Panc1 (cell line): ENCODE results near the gene ZFR2. TPM values are rescaled to one million over a fixed set of nuclear protein-coding genes. Genes with fewer than 3 reads are reported as not detected.

Experiments
- ATAC-seq: fragments of 200-7000 bp; cut with Tn5 transposase; 2 replicates; pipeline ENCODE4 v1.9.1; 2020; ENCODE audit warnings: mild to moderate bottlenecking, moderate library complexity
- BruUV-seq: library from RNA; stranded (reverse); fragments of 400-500 nt; replicated peaks from 2 replicates; lab custom pipeline; 2021; lab: Mats Ljungman, UMichigan
- CTCF ChIA-PET: fragments of 300-600 bp; sonication (Branson Sonifier 250); formaldehyde crosslinking; loops from one replicate; lab custom pipeline; 2022; ENCODE audit warnings: antibody characterized with exemption; lab: Charles Lee
- POLR2A ChIA-PET: fragments of 300-600 bp; sonication (Branson Sonifier 250); formaldehyde crosslinking; loops from one replicate; lab custom pipeline; 2022; ENCODE audit warnings: antibody characterized with exemption; lab: Charles Lee
- DNase-seq: peaks from one replicate; pipeline ENCODE4 v3.0.0-alpha.2; 2010; ENCODE audit warnings: low read depth, low spot score
- H3K27ac ChIP-seq: 2 replicates; pipeline ENCODE4 v1.5.1; 2011; ENCODE audit warnings: mild to moderate bottlenecking, low read length, inconsistent platforms
- H3K27me3 ChIP-seq: fragments of 200-500 bp; sonication (Bioruptor generic); 2 replicates; pipeline ENCODE4 v1.6.0; 2014; ENCODE audit warnings: low read length, inconsistent platforms; ENCODE audit not compliant: control insufficient read depth, insufficient read depth
- H3K36me3 ChIP-seq: fragments of 200-500 bp; sonication (Bioruptor generic); 2 replicates; pipeline ENCODE4 v1.5.1; 2014; ENCODE audit warnings: inconsistent platforms, mild to moderate bottlenecking, low read length, moderate library complexity; ENCODE audit not compliant: control insufficient read depth, insufficient read depth
- H3K4me1 ChIP-seq: 2 replicates; pipeline ENCODE4 v1.5.1; 2011; ENCODE audit warnings: inconsistent platforms, mild to moderate bottlenecking, low read length, moderate library complexity; ENCODE audit not compliant: control insufficient read depth, insufficient read depth
- H3K4me3 ChIP-seq, 2 experiments: 2 replicates each; pipeline ENCODE4 v1.5.1; 2011 to 2012; ENCODE audit warnings: low read depth in 2 of 2, low read length in 2 of 2, mild to moderate bottlenecking in 2 of 2, inconsistent platforms in 1 of 2, moderate library complexity in 1 of 2
- H3K9me3 ChIP-seq: fragments of 200-500 bp; sonication (Bioruptor generic); 2 replicates; pipeline ENCODE4 v1.5.1; 2014; ENCODE audit warnings: low read depth, mild to moderate bottlenecking, inconsistent platforms, low read length, moderate library complexity; ENCODE audit not compliant: control insufficient read depth, insufficient read depth
- POLR2AphosphoS5 ChIP-seq: IDR thresholded peaks from 2 replicates; pipeline ENCODE4 v1.6.1; 2012; ENCODE audit warnings: mild to moderate bottlenecking, low read depth, low read length, moderate library complexity
- REST ChIP-seq, 2 experiments: IDR thresholded peaks; 2 replicates each; pipeline ENCODE4 v1.6.1; 2011 to 2012; ENCODE audit warnings: low read depth in 2 of 2, control low read depth in 1 of 2, low read length in 1 of 2, mild to moderate bottlenecking in 1 of 2, moderate library complexity in 1 of 2; ENCODE audit not compliant: insufficient read depth in 1 of 2
- SIN3A ChIP-seq: IDR thresholded peaks from 2 replicates; pipeline ENCODE4 v1.6.1; 2012; ENCODE audit warnings: low read depth, mild to moderate bottlenecking, low read length, moderate library complexity, borderline replicate concordance; ENCODE audit not compliant: insufficient read depth
- TCF7L2 ChIP-seq: IDR thresholded peaks from 2 replicates; pipeline ENCODE4 v1.6.1; 2011; ENCODE audit warnings: mild to moderate bottlenecking, low read depth, low read length, inconsistent platforms
- in situ Hi-C: cut with HindIII; loops from 2 replicates; pipeline ENCODE4 v1.10.0; 2016; ENCODE audit warnings: low sequenced_read_pairs, low pct_unique_long_range_greater_than_20kb
- intact Hi-C: fragments of 100-400 bp; cut with micrococcal nuclease; formaldehyde crosslinking; loops from one replicate; pipeline ENCODE4 v1.10.0; 2022; ENCODE audit not compliant: unreplicated experiment
- total RNA-seq: library from RNA; stranded (reverse); gene quantifications from one replicate; pipeline ENCODE4 v1.2.1, GENCODE V29; 2021; ENCODE audit not compliant: unreplicated experiment
- TF ChIP-seq, protein P1 (sequence below): fragments of 450-650 bp; IDR thresholded peaks from 2 replicates; pipeline ENCODE4 v1.5.1; 2017; ENCODE audit warnings: mild to moderate bottlenecking

The ZFR2 gene
- total RNA-seq, 1 experiment from 2014 or later = 0.74 TPM

DNA sequence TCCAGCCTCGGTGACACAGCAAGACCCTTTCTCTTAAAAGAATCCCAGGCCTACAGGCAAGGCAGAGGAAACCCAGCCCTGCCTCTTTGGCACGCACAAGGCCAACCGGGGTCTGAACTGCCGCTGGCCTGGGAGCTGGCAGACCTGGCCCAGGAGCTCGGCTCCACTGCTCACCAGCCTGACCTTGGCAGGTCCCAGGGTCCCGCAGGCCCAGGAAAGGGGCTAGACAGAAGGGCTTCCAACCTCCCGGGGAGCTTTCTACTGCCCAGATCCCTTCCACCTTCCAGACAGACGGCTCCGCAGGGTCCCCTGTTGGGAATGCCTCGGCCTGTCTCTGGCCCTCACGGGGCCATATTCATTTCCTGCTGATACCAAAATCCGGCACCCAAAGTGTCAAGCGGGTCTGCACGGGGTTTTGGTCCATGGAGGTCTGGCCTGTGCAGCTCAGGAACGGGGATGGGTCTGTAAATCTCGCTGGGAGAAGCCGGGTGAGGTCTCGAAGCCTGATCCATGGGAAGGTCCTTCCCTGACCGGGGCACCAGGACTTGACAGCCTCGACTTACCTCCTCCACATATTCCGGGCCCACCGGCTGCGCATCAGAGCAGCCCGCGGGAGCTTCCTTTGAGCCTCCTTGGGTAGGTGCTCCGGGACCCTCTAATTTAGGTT, 46.0 kb downstream of the ZFR2 start:
- ATAC-seq = no peak
- DNase-seq = no peak
- CTCF ChIA-PET = no interaction called here
- intact Hi-C loops (no loop called here), in situ Hi-C loops (no loop called here)
- POLR2A ChIA-PET = no interaction called here
- no peaks in the 10 kb centered on the region for H3K36me3 ChIP-seq
- no peaks in the 10 kb centered on the region for H3K4me1 ChIP-seq
- no peaks in the 10 kb centered on the region for H3K27me3 ChIP-seq
- H3K9me3 ChIP-seq = no peaks in the 10 kb centered on the region
- TF ChIP-seq POLR2AphosphoS5 (no peak), SIN3A (no peak), REST (IDR thresholded peaks at IDR 0.05; ENCODE audit: insufficient read depth in 1 of 2, low read depth in 2 of 2, low read length in 1 of 2) (no peak), TCF7L2 (no peak)
- TF ChIP-seq, protein P1, sequence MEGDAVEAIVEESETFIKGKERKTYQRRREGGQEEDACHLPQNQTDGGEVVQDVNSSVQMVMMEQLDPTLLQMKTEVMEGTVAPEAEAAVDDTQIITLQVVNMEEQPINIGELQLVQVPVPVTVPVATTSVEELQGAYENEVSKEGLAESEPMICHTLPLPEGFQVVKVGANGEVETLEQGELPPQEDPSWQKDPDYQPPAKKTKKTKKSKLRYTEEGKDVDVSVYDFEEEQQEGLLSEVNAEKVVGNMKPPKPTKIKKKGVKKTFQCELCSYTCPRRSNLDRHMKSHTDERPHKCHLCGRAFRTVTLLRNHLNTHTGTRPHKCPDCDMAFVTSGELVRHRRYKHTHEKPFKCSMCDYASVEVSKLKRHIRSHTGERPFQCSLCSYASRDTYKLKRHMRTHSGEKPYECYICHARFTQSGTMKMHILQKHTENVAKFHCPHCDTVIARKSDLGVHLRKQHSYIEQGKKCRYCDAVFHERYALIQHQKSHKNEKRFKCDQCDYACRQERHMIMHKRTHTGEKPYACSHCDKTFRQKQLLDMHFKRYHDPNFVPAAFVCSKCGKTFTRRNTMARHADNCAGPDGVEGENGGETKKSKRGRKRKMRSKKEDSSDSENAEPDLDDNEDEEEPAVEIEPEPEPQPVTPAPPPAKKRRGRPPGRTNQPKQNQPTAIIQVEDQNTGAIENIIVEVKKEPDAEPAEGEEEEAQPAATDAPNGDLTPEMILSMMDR = no peak
- H3K27ac ChIP-seq = no peak overlapping the region
- H3K4me3 ChIP-seq = no peak overlapping the region
- no TSS peak for BruUV-seq

DNA sequence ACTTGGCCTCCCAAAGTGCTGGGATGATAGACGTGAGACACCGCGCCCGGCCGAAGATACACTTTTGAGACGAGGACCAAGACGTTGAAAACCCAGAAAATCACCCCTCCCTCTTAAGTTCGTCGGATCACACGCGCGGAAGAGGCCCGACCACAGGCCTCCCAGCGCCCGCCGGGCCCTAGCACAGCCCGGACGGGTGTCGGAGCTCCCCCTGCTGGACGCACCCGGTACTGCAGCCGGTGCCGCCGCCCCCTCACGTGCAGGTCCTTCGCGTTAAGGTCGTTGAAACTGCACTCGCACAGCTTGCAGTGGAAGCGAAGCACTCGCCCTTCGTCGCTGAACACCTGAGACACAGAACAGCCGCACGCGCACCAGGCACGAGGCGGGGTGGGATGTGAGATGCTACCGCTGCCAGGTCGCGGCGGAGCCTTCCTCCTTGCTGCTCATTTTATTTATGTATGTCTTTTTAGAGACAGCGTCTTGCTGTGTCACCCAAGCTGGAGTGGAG, 46.9 kb downstream of the ZFR2 start:
- ATAC-seq (peak; percentile 71), DNase-seq (no peak)
- no peaks in the 10 kb centered on the region for H3K4me1 ChIP-seq
- H3K27ac ChIP-seq = no peak overlapping the region
- intact Hi-C loops (no loop called here), in situ Hi-C loops (no loop called here)
- H3K9me3 ChIP-seq = no peaks in the 10 kb centered on the region
- no peaks in the 10 kb centered on the region for H3K27me3 ChIP-seq
- H3K36me3 ChIP-seq = no peaks in the 10 kb centered on the region
- no peak overlapping the region for H3K4me3 ChIP-seq
- TF ChIP-seq TCF7L2 (no peak), POLR2AphosphoS5 (no peak), REST (IDR thresholded peaks at IDR 0.05; ENCODE audit: insufficient read depth in 1 of 2, low read depth in 2 of 2, low read length in 1 of 2) (no peak), SIN3A (no peak)
- TF ChIP-seq, protein P1 = peak; percentile 96
- ChIA-PET POLR2A (no interaction called here), CTCF (interaction anchor here (0.6 to 1.0 kb wide), 2 partner anchors 75 to 92 kb away, joined by 3 read pairs; no protein-coding TSS in a partner anchor)
- no TSS peak for BruUV-seq
